NT2/D1 (cell line): ENCODE data around the gene MRTFA.

Source experiments
- DNase-seq: peaks from one replicate; pipeline ENCODE4 v3.0.0-alpha.2; 2011; ENCODE audit warnings: low read depth, low spot score
- H3K27me3 ChIP-seq: 2 replicates; pipeline ENCODE4 v1.6.0; 2011; ENCODE audit warnings: mild to moderate bottlenecking; ENCODE audit not compliant: insufficient read length, insufficient read depth
- H3K36me3 ChIP-seq: 2 replicates; pipeline ENCODE4 v1.6.1; 2011; ENCODE audit warnings: mild to moderate bottlenecking, low read length, mixed read lengths; ENCODE audit not compliant: insufficient read depth, insufficient read length
- H3K4me1 ChIP-seq: 2 replicates; pipeline ENCODE4 v1.5.1; 2011; ENCODE audit not compliant: insufficient read depth, insufficient read length
- H3K4me3 ChIP-seq: 2 replicates; pipeline ENCODE4 v1.5.1; 2011; ENCODE audit warnings: low read depth; ENCODE audit not compliant: insufficient read length
- H3K9ac ChIP-seq: 2 replicates; pipeline ENCODE4 v1.6.0; 2011; ENCODE audit warnings: low read depth; ENCODE audit not compliant: insufficient read length
- H3K9me3 ChIP-seq: 2 replicates; pipeline ENCODE4 v1.5.1; 2011; ENCODE audit warnings: mild to moderate bottlenecking, low read length; ENCODE audit not compliant: insufficient read depth
- SUZ12 ChIP-seq: IDR thresholded peaks from 2 replicates; pipeline ENCODE4 v1.6.1; 2011; ENCODE audit not compliant: insufficient read length, insufficient read depth; ENCODE audit errors: extremely low read depth
- YY1 ChIP-seq: IDR thresholded peaks from 2 replicates; pipeline ENCODE4 v1.6.1; 2011; ENCODE audit not compliant: insufficient read length, insufficient read depth
- ZNF274 ChIP-seq: IDR thresholded peaks from 2 replicates; pipeline ENCODE4 v1.6.1; 2011; ENCODE audit warnings: mild to moderate bottlenecking, low read depth, low read length

The MRTFA gene

DNA sequence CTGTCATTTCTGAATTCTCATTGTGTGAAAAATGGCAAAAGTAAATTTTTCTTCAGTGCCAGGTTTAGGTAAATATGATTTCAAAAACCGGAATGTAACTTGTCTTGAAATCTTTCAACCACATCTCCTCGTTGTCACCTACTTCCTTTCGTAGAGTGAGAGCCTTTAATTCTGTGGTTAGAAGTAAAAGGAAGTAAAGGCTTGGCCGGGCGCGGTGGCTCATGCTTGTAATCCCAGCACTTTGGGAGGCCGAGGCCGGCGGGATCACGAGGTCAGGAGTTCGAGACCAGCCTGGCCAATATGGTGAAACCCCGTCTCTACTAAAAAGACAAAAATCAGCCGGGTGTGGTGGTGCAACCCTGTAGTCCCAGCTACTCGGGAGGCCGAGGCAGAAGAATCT is 236.4 kb downstream of the MRTFA start:
- no peak for DNase-seq
- Histone ChIP-seq H3K36me3 (peaks cover 55% of the 10 kb centered on the region), H3K4me3 (no peak overlapping the region)

DNA sequence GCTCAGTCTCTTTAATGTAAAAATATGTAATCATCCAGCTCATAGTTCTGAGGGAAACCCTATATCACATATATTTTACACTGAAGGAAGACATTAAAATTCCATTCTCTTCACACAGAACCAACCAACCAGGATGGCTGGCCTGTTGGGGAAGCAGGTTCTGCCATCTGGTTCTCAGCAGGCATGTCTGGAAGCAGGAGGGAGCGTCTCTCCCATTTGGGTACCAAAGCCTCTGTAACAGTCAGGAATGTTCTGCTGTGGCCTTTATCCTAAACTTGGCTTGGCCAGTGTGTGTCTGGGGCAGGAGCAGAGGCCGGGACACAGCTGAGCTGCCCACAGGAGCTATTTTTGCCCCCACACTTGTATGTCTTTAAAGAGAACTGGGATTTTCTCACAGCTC is 236.9 kb downstream of the MRTFA start:
- Histone ChIP-seq H3K9ac (no peak overlapping the region), H3K36me3 (peaks cover 50% of the 10 kb centered on the region), H3K27me3 (no peaks in the 10 kb centered on the region), H3K4me1 (no peaks in the 10 kb centered on the region), H3K4me3 (no peak overlapping the region), H3K9me3 (no peaks in the 10 kb centered on the region)
- DNase-seq: no peak
- TF ChIP-seq YY1 (no peak), ZNF274 (no peak), SUZ12 (no peak)

More for the DNA sequence above, 236.4 kb downstream of the MRTFA start:
- Histone ChIP-seq H3K9ac (no peak overlapping the region), H3K4me1 (no peaks in the 10 kb centered on the region), H3K27me3 (no peaks in the 10 kb centered on the region), H3K9me3 (no peaks in the 10 kb centered on the region)
- no peak for TF ChIP-seq SUZ12
- no peak for TF ChIP-seq YY1
- no peak for TF ChIP-seq ZNF274

DNA sequence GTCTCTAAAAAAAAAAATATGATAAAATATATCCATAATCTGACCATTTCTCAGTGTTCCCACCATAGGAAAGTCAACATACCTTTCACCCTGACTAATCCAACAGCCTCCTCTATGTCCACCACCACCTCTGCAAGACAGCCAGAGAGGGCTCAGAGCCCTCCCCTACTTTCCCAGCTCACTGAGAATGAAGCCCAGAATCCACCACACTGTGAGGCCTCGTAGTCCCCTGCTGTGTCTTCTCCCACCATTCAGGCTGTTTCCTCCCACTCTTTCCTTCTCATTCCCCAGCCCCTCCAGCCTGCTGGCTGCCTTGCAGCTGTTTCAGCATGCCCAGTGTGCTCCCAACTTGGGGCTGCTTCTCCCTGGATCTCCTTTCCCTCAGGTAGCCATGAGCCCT is 239.1 kb downstream of the MRTFA start:
- TF ChIP-seq ZNF274 (no peak), SUZ12 (no peak), YY1 (no peak)
- no peak overlapping the region for H3K4me3 ChIP-seq
- DNase-seq: no peak
- no peaks in the 10 kb centered on the region for H3K9me3 ChIP-seq
- no peaks in the 10 kb centered on the region for H3K27me3 ChIP-seq
- peaks cover 28% of the 10 kb centered on the region for H3K36me3 ChIP-seq
- H3K9ac ChIP-seq: no peak overlapping the region
- H3K4me1 ChIP-seq: no peaks in the 10 kb centered on the region

DNA sequence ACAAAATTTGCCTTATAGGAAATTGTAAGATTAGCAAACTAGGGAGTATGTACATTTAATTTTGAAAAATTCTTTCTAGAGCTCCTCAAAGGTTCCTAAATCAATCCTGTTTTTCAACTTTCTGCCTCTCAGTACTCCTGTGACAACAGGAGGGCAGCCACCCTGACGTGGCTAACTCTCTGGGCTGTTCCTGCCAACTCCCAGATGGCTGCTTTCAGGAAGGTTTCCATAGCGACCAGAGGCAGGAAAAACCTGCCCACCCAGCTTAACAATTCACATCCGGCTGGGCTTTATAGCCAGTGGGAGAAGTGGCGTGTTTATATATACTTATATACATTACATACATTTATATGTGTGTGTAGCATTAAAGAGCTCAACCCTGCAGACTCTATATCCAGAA is 239.6 kb downstream of the MRTFA start:
- Histone ChIP-seq H3K4me3 (no peak overlapping the region), H3K9me3 (no peaks in the 10 kb centered on the region), H3K27me3 (no peaks in the 10 kb centered on the region), H3K4me1 (no peaks in the 10 kb centered on the region), H3K9ac (no peak overlapping the region), H3K36me3 (peaks cover 23% of the 10 kb centered on the region)
- no peak for TF ChIP-seq ZNF274
- no peak for TF ChIP-seq SUZ12
- no peak for TF ChIP-seq YY1
- DNase-seq: no peak

DNA sequence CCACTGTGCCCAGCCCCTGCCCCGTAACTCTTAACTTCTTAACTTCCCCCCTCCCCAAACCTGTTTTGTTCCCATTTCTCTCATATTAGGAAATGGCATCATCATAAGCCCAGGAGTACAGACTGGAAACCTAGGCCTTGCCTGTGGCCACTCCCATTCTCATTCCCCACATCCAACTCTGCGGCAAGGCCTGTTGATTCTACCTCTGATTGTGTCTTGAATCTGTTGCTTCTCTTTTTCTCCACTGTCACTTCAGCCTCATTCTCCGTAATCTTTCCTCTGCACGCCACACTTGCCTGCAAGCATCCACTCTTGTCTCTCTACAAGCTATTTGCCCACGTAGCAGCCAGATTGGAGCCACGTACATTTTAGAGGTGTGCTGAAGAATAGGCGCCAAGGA is 240.9 kb downstream of the MRTFA start:
- H3K9me3 ChIP-seq: no peaks in the 10 kb centered on the region
- TF ChIP-seq YY1 (no peak), ZNF274 (no peak), SUZ12 (no peak)
- no peaks in the 10 kb centered on the region for H3K27me3 ChIP-seq
- no peaks in the 10 kb centered on the region for H3K4me1 ChIP-seq
- DNase-seq: no peak
- no peak overlapping the region for H3K9ac ChIP-seq
- H3K4me3 ChIP-seq: no peak overlapping the region
- H3K36me3 ChIP-seq: peaks cover 13% of the 10 kb centered on the region

DNA sequence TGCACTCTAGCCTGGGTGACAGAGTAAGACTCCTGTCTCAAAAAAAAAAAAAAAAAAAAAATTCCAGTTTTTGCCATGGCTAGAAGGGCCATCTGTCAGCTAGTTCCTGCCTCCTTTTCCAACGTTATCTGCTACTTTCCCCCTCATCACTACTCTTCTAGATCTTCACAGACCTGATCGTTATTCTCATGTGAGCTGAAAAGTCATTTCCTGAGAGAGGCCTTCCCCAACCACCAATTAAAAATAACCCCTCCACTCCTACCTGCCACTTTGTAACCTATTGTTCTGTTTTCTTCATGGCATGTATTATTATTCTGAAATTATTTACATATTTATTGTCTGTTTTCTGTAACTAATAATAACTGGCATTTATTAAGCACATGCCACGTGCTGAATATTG is 241.9 kb downstream of the MRTFA start:
- no peaks in the 10 kb centered on the region for H3K27me3 ChIP-seq
- TF ChIP-seq ZNF274 (no peak), SUZ12 (no peak), YY1 (no peak)
- peaks cover 8% of the 10 kb centered on the region for H3K36me3 ChIP-seq
- no peaks in the 10 kb centered on the region for H3K9me3 ChIP-seq
- H3K4me3 ChIP-seq: no peak overlapping the region
- no peaks in the 10 kb centered on the region for H3K4me1 ChIP-seq
- no peak for DNase-seq
- no peak overlapping the region for H3K9ac ChIP-seq

DNA sequence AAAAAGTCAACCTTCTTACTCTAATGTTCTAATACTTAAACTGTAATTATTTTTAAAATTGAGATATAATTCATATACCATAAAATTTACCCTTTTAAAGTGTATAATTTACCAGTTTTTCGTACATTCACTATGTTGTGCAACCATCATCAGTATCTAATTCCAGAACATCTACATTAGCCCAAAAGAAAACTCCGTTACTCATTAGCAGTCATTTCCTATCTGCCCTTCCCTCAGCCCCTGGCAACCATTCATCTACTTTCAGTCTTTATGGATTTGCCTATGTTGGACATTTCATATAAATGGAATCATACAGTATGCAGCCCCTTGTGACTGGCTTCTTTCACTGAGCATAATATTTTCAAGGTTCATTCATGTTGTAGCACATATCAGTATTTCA is 243.9 kb downstream of the MRTFA start:
- no peak for DNase-seq
- H3K36me3 ChIP-seq: peaks cover 18% of the 10 kb centered on the region
- H3K9me3 ChIP-seq: no peaks in the 10 kb centered on the region
- no peak overlapping the region for H3K4me3 ChIP-seq
- H3K27me3 ChIP-seq: no peaks in the 10 kb centered on the region
- no peaks in the 10 kb centered on the region for H3K4me1 ChIP-seq
- no peak overlapping the region for H3K9ac ChIP-seq
- no peak for TF ChIP-seq YY1
- TF ChIP-seq SUZ12: no peak
- TF ChIP-seq ZNF274: no peak

DNA sequence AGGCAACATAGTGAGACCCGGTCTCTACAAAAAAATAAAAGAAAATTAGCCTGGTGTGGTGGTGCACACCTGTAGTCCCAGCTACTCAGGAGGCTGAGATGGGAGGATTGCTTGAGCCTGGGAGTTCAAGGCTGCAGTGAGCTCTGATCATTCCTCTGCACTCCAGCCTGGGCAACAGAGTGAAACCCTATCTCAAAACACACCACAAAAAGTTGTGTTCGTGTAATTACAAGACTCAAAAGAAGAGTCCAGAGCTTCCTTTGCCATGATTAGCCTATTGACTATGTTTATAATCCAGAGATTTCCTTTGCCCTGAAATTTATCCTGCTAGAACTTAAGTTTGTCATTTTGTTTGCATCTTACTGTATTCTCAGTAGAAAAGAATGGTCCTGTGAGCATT is 245.1 kb downstream of the MRTFA start:
- no peaks in the 10 kb centered on the region for H3K4me1 ChIP-seq
- no peak for TF ChIP-seq SUZ12
- TF ChIP-seq YY1: no peak
- no peak for DNase-seq
- H3K4me3 ChIP-seq: no peak overlapping the region
- no peak overlapping the region for H3K9ac ChIP-seq
- peaks cover 21% of the 10 kb centered on the region for H3K36me3 ChIP-seq
- H3K9me3 ChIP-seq: no peaks in the 10 kb centered on the region
- H3K27me3 ChIP-seq: no peaks in the 10 kb centered on the region
